ENCODE results near the gene PPP4R1.

The PPP4R1 gene

GRCh38 chr18:9627642-9628041 is 13.3 kb upstream of the PPP4R1 start:
- no peaks in the 10 kb centered on the region for H3K36me3 ChIP-seq (ENCODE audit: control insufficient read depth, insufficient read depth, low read length)
- peaks cover 8% of the 10 kb centered on the region for H3K4me1 ChIP-seq (ENCODE audit: control insufficient read depth, insufficient read depth, low read length)
- H3K27me3 ChIP-seq (ENCODE audit: control insufficient read depth, insufficient read depth, low read length) = no peaks in the 10 kb centered on the region
- H3K4me3 ChIP-seq (ENCODE audit: low read depth, low read length) = no peak overlapping the region
- H3K9me3 ChIP-seq (ENCODE audit: control insufficient read depth, insufficient read depth, low read length) = no peaks in the 10 kb centered on the region
- H3K9ac ChIP-seq (ENCODE audit: low read depth, low read length) = no peak overlapping the region

GRCh38 chr18:9619990-9620389 is 5.6 kb upstream of the PPP4R1 start:
- H3K9ac ChIP-seq (ENCODE audit: low read depth, low read length) = no peak overlapping the region
- no peaks in the 10 kb centered on the region for H3K9me3 ChIP-seq (ENCODE audit: control insufficient read depth, insufficient read depth, low read length)
- H3K4me3 ChIP-seq (ENCODE audit: low read depth, low read length) = no peak overlapping the region
- H3K36me3 ChIP-seq (ENCODE audit: control insufficient read depth, insufficient read depth, low read length) = no peaks in the 10 kb centered on the region
- H3K27me3 ChIP-seq (ENCODE audit: control insufficient read depth, insufficient read depth, low read length) = no peaks in the 10 kb centered on the region
- peaks cover 17% of the 10 kb centered on the region for H3K4me1 ChIP-seq (ENCODE audit: control insufficient read depth, insufficient read depth, low read length)

GRCh38 chr18:9619545-9619944 is 5.2 kb upstream of the PPP4R1 start:
- no peaks in the 10 kb centered on the region for H3K36me3 ChIP-seq (ENCODE audit: control insufficient read depth, insufficient read depth, low read length)
- H3K4me3 ChIP-seq (ENCODE audit: low read depth, low read length) = no peak overlapping the region
- no peaks in the 10 kb centered on the region for H3K27me3 ChIP-seq (ENCODE audit: control insufficient read depth, insufficient read depth, low read length)
- no peak overlapping the region for H3K9ac ChIP-seq (ENCODE audit: low read depth, low read length)
- H3K9me3 ChIP-seq (ENCODE audit: control insufficient read depth, insufficient read depth, low read length) = no peaks in the 10 kb centered on the region
- peaks cover 17% of the 10 kb centered on the region for H3K4me1 ChIP-seq (ENCODE audit: control insufficient read depth, insufficient read depth, low read length)

- H3K9ac ChIP-seq (ENCODE audit: low read depth, low read length) = no peak overlapping the region
- H3K27me3 ChIP-seq (ENCODE audit: control insufficient read depth, insufficient read depth, low read length) = no peaks in the 10 kb centered on the region
- no peak overlapping the region for H3K4me3 ChIP-seq (ENCODE audit: low read depth, low read length)
- H3K36me3 ChIP-seq (ENCODE audit: control insufficient read depth, insufficient read depth, low read length) = no peaks in the 10 kb centered on the region
- no peaks in the 10 kb centered on the region for H3K9me3 ChIP-seq (ENCODE audit: control insufficient read depth, insufficient read depth, low read length)
- H3K4me1 ChIP-seq (ENCODE audit: control insufficient read depth, insufficient read depth, low read length) = peaks cover 17% of the 10 kb centered on the region
Measured at GRCh38 chr18:9619056-9619455, 4.7 kb upstream of the PPP4R1 start.

GRCh38 chr18:9617006-9617542 is 2.7 kb upstream of the PPP4R1 start:
- H3K9me3 ChIP-seq (ENCODE audit: control insufficient read depth, insufficient read depth, low read length) = no peaks in the 10 kb centered on the region
- H3K4me1 ChIP-seq (ENCODE audit: control insufficient read depth, insufficient read depth, low read length) = peaks cover 17% of the 10 kb centered on the region
- H3K36me3 ChIP-seq (ENCODE audit: control insufficient read depth, insufficient read depth, low read length) = no peaks in the 10 kb centered on the region
- H3K9ac ChIP-seq (ENCODE audit: low read depth, low read length) = no peak overlapping the region
- no peak overlapping the region for H3K4me3 ChIP-seq (ENCODE audit: low read depth, low read length)
- H3K27me3 ChIP-seq (ENCODE audit: control insufficient read depth, insufficient read depth, low read length) = no peaks in the 10 kb centered on the region

GRCh38 chr18:9616049-9616448 is 1.7 kb upstream of the PPP4R1 start:
- Histone ChIP-seq H3K9ac (ENCODE audit: low read depth, low read length) (no peak overlapping the region), H3K4me1 (ENCODE audit: control insufficient read depth, insufficient read depth, low read length) (peaks cover 17% of the 10 kb centered on the region), H3K4me3 (ENCODE audit: low read depth, low read length) (no peak overlapping the region)

GRCh38 chr18:9615280-9615797 is 980 bp upstream of the PPP4R1 start:
- Histone ChIP-seq H3K36me3 (ENCODE audit: control insufficient read depth, insufficient read depth, low read length) (no peaks in the 10 kb centered on the region), H3K27me3 (ENCODE audit: control insufficient read depth, insufficient read depth, low read length) (no peaks in the 10 kb centered on the region), H3K4me3 (ENCODE audit: low read depth, low read length) (peak overlapping the region; percentile 65), H3K9me3 (ENCODE audit: control insufficient read depth, insufficient read depth, low read length) (no peaks in the 10 kb centered on the region), H3K4me1 (ENCODE audit: control insufficient read depth, insufficient read depth, low read length) (peaks cover 17% of the 10 kb centered on the region), H3K9ac (ENCODE audit: low read depth, low read length) (peak overlapping the region; percentile 77)

More at GRCh38 chr18:9616049-9616448, 1.7 kb upstream of the PPP4R1 start:
- Histone ChIP-seq H3K27me3 (ENCODE audit: control insufficient read depth, insufficient read depth, low read length) (no peaks in the 10 kb centered on the region), H3K36me3 (ENCODE audit: control insufficient read depth, insufficient read depth, low read length) (no peaks in the 10 kb centered on the region), H3K9me3 (ENCODE audit: control insufficient read depth, insufficient read depth, low read length) (no peaks in the 10 kb centered on the region)

- H3K9me3 ChIP-seq (ENCODE audit: control insufficient read depth, insufficient read depth, low read length) = no peaks in the 10 kb centered on the region
- H3K36me3 ChIP-seq (ENCODE audit: control insufficient read depth, insufficient read depth, low read length) = no peaks in the 10 kb centered on the region
- H3K27me3 ChIP-seq (ENCODE audit: control insufficient read depth, insufficient read depth, low read length) = no peaks in the 10 kb centered on the region
- peaks cover 10% of the 10 kb centered on the region for H3K4me1 ChIP-seq (ENCODE audit: control insufficient read depth, insufficient read depth, low read length)
- H3K9ac ChIP-seq (ENCODE audit: low read depth, low read length) = peak overlapping the region; percentile 54
- peak overlapping the region; percentile 84 for H3K4me3 ChIP-seq (ENCODE audit: low read depth, low read length)
Measured at GRCh38 chr18:9613550-9614400, 584 bp downstream of the PPP4R1 start.

- Histone ChIP-seq H3K27me3 (ENCODE audit: control insufficient read depth, insufficient read depth, low read length) (no peaks in the 10 kb centered on the region), H3K9me3 (ENCODE audit: control insufficient read depth, insufficient read depth, low read length) (no peaks in the 10 kb centered on the region), H3K4me3 (ENCODE audit: low read depth, low read length) (peak overlapping the region; percentile 84), H3K36me3 (ENCODE audit: control insufficient read depth, insufficient read depth, low read length) (no peaks in the 10 kb centered on the region), H3K9ac (ENCODE audit: low read depth, low read length) (no peak overlapping the region), H3K4me1 (ENCODE audit: control insufficient read depth, insufficient read depth, low read length) (peaks cover 10% of the 10 kb centered on the region)
Measured at GRCh38 chr18:9612977-9613376, 1.4 kb downstream of the PPP4R1 start.

- no peaks in the 10 kb centered on the region for H3K27me3 ChIP-seq (ENCODE audit: control insufficient read depth, insufficient read depth, low read length)
- H3K36me3 ChIP-seq (ENCODE audit: control insufficient read depth, insufficient read depth, low read length) = no peaks in the 10 kb centered on the region
- no peak overlapping the region for H3K9ac ChIP-seq (ENCODE audit: low read depth, low read length)
- H3K4me3 ChIP-seq (ENCODE audit: low read depth, low read length) = no peak overlapping the region
- no peaks in the 10 kb centered on the region for H3K9me3 ChIP-seq (ENCODE audit: control insufficient read depth, insufficient read depth, low read length)
- H3K4me1 ChIP-seq (ENCODE audit: control insufficient read depth, insufficient read depth, low read length) = peaks cover 10% of the 10 kb centered on the region
Measured at GRCh38 chr18:9612215-9612830, 2.0 kb downstream of the PPP4R1 start.

- Histone ChIP-seq H3K9ac (ENCODE audit: low read depth, low read length) (no peak overlapping the region), H3K4me3 (ENCODE audit: low read depth, low read length) (no peak overlapping the region), H3K36me3 (ENCODE audit: control insufficient read depth, insufficient read depth, low read length) (no peaks in the 10 kb centered on the region), H3K27me3 (ENCODE audit: control insufficient read depth, insufficient read depth, low read length) (no peaks in the 10 kb centered on the region), H3K4me1 (ENCODE audit: control insufficient read depth, insufficient read depth, low read length) (no peaks in the 10 kb centered on the region), H3K9me3 (ENCODE audit: control insufficient read depth, insufficient read depth, low read length) (no peaks in the 10 kb centered on the region)
Measured at GRCh38 chr18:9609190-9609589, 5.2 kb downstream of the PPP4R1 start.

Data from iPS-15b (cell line).